GM18507 (cell line): ENCODE measurements around the gene RASSF5.
"Not testable (repeated sequence)": the region's sequence is repeated elsewhere in the genome, so short reads cannot be mapped to it uniquely, and the experiment has no call there.

Source experiments
- DNase-seq: peaks from one replicate; pipeline ENCODE4 v3.0.0; 2011; ENCODE audit warnings: low read depth; ENCODE audit not compliant: insufficient read length; ENCODE audit errors: extremely low spot score
- FAIRE-seq: peaks from 2 replicates; lab custom pipeline; 2011; peaks lifted over from hg19 to GRCh38; lab: Jason Lieb, UNC

RASSF5 gene

GRCh38 chr1:206472886-206473285 lies 34.4 kb upstream of the RASSF5 start:
- FAIRE-seq (no peak), DNase-seq (no peak)

- DNase-seq (no peak), FAIRE-seq (no peak)
Observed at GRCh38 chr1:206476058-206476457, 31.3 kb upstream of the RASSF5 start.

- DNase-seq (no peak), FAIRE-seq (no peak)
Observed at GRCh38 chr1:206476591-206476990, 30.7 kb upstream of the RASSF5 start.

- no peak for FAIRE-seq
- no peak for DNase-seq
Observed at GRCh38 chr1:206477110-206477509, 30.2 kb upstream of the RASSF5 start.

GRCh38 chr1:206477581-206478380 lies 29.6 kb upstream of the RASSF5 start:
- no peak for DNase-seq
- no peak for FAIRE-seq

GRCh38 chr1:206478746-206479145 lies 28.6 kb upstream of the RASSF5 start:
- no peak for FAIRE-seq

GRCh38 chr1:206479183-206480125 lies 27.9 kb upstream of the RASSF5 start:
- DNase-seq: peak; percentile 62

More at GRCh38 chr1:206478746-206479145, 28.6 kb upstream of the RASSF5 start:
- no peak for DNase-seq

GRCh38 chr1:206480211-206480610 lies 27.1 kb upstream of the RASSF5 start:
- DNase-seq: no peak
- FAIRE-seq: no peak

More at GRCh38 chr1:206479183-206480125, 27.9 kb upstream of the RASSF5 start:
- FAIRE-seq: peak; percentile 91

GRCh38 chr1:206482611-206483010 lies 24.7 kb upstream of the RASSF5 start:
- DNase-seq (no peak), FAIRE-seq (no peak)

GRCh38 chr1:206483864-206484263 lies 23.5 kb upstream of the RASSF5 start:
- DNase-seq, FAIRE-seq: not testable (repeated sequence)

- FAIRE-seq (no peak), DNase-seq (no peak)
Observed at GRCh38 chr1:206484901-206485300, 22.4 kb upstream of the RASSF5 start.

- DNase-seq (no peak), FAIRE-seq (no peak)
Observed at GRCh38 chr1:206486995-206487788, 20.1 kb upstream of the RASSF5 start.

- DNase-seq (no peak), FAIRE-seq (no peak)
Observed at GRCh38 chr1:206487970-206488369, 19.4 kb upstream of the RASSF5 start.

GRCh38 chr1:206488466-206488865 lies 18.9 kb upstream of the RASSF5 start:
- FAIRE-seq (no peak), DNase-seq (no peak)

- no peak for FAIRE-seq
Observed at GRCh38 chr1:206489980-206490770, 17.2 kb upstream of the RASSF5 start.

GRCh38 chr1:206490771-206491405 lies 16.4 kb upstream of the RASSF5 start:
- FAIRE-seq: no peak
- DNase-seq: no peak

More at GRCh38 chr1:206489980-206490770, 17.2 kb upstream of the RASSF5 start:
- DNase-seq: peak; percentile 71

- DNase-seq (no peak), FAIRE-seq (no peak)
Observed at GRCh38 chr1:206491616-206492015, 15.7 kb upstream of the RASSF5 start.

- DNase-seq (no peak), FAIRE-seq (no peak)
Observed at GRCh38 chr1:206492589-206492988, 14.7 kb upstream of the RASSF5 start.
